Right cardiac atrium (tissue), 5 donors: ENCODE data around the gene IL32. TPM values are rescaled to one million over a fixed set of nuclear protein-coding genes. Genes with fewer than 3 reads are reported as not detected.
A peak's percentile ranks its signal among the peaks of the same experiment; 100 is the strongest.

Experiments
- ATAC-seq, 2 donors: fragments of 200-7000 bp; cut with Tn5 transposase; one replicate each; pipeline versions ENCODE4 v1.8.0 to v1.9.1; 2020; ENCODE audit warnings: moderate library complexity in 2 of 2, mild to moderate bottlenecking in 1 of 2
- DNase-seq, 3 donors: peaks; one replicate each; pipeline ENCODE4 v3.0.0-alpha.2; 2020
- H3K27ac ChIP-seq: one replicate; pipeline ENCODE4 v1.5.1; 2013; ENCODE audit warnings: mild to moderate bottlenecking, low read length, control low read depth, moderate library complexity
- H3K27me3 ChIP-seq: one replicate; pipeline ENCODE4 v1.6.1; 2013; ENCODE audit not compliant: control insufficient read depth, insufficient read depth
- H3K4me1 ChIP-seq: one replicate; pipeline ENCODE4 v1.6.1; 2013; ENCODE audit warnings: low read length; ENCODE audit not compliant: control insufficient read depth, insufficient read depth
- H3K4me3 ChIP-seq: one replicate; pipeline ENCODE4 v1.5.1; 2013; ENCODE audit warnings: low read length, control low read depth
- H3K9me3 ChIP-seq: one replicate; pipeline ENCODE4 v1.6.1; 2013; ENCODE audit warnings: low read length; ENCODE audit not compliant: control insufficient read depth
- WGBS: extraction: QIAGEN DNeasy Blood & Tissue Kit; methylation state at CpG from one replicate; pipeline ENCODE4 v1.1.7; 2013; 5-methylcytosine and 5-hydroxymethylcytosine counted together
- intact Hi-C, 4 donors: fragments of 100-400 bp; cut with DNase I; formaldehyde crosslinking; loops; one replicate each; pipeline versions ENCODE4 v1.11.0 to v1.14.0; 2022 to 2023
- long read RNA-seq, 4 donors: library from polyadenylated mRNA; unstranded; transcript quantifications; one replicate each; pipeline ENCODE4 v2.0.0, GENCODE V29; 2020 to 2021
- polyA plus RNA-seq: library from polyadenylated mRNA; stranded (reverse); fragments of 200-250 nt; gene quantifications from one replicate; pipeline ENCODE4 v1.2.3, GENCODE V29; 2013
- total RNA-seq, 4 donors: library from RNA; stranded (reverse); fragmentation: NEBNext Ultra II Directional; extraction: Animal tissue kit (Norgen Biotek cat#: 25700); gene quantifications; one replicate each; pipeline ENCODE4 v1.2.1, GENCODE V29; 2021
- donor health status: healthy with polysubstance abuse.
- donor health status: DM: no; HTN: yes; CAD: no.
- donor health status: DM: no; HTN: no; CAD: no.
- donor health status: DM: no; HTN: yes; CAD: no; lungs with severe emphysema.
- donor health status: DM: yes; HTN: yes; CAD: no.

The IL32 gene
- 10 to 100 TPM; 27.5 to 55.0 (median 37.8) TPM for total RNA-seq
- 62.8 TPM for polyA plus RNA-seq
- long read RNA-seq, donor 1, partial matches to known transcripts: 0 of 14 reads
- long read RNA-seq, donor 1, other reads (novel, unspliced or antisense): 3 of 14 reads
- long read RNA-seq, donor 2, transcript IL32-211 (7 exons, 1,272 nt): major isoform, 5 of 21 reads
- long read RNA-seq, donor 2, partial matches to known transcripts: 1 of 21 reads
- long read RNA-seq, donor 2, other reads (novel, unspliced or antisense): 3 of 21 reads
- long read RNA-seq, donor 3, transcript IL32-202 (7 exons, 1,105 nt): major isoform, 5 of 20 reads
- long read RNA-seq, donor 3, partial matches to known transcripts: 2 of 20 reads
- long read RNA-seq, donor 3, other reads (novel, unspliced or antisense): 5 of 20 reads
- long read RNA-seq, donor 4, partial matches to known transcripts: 0 of 8 reads
- long read RNA-seq, donor 4, other reads (novel, unspliced or antisense): 3 of 8 reads

DNA sequence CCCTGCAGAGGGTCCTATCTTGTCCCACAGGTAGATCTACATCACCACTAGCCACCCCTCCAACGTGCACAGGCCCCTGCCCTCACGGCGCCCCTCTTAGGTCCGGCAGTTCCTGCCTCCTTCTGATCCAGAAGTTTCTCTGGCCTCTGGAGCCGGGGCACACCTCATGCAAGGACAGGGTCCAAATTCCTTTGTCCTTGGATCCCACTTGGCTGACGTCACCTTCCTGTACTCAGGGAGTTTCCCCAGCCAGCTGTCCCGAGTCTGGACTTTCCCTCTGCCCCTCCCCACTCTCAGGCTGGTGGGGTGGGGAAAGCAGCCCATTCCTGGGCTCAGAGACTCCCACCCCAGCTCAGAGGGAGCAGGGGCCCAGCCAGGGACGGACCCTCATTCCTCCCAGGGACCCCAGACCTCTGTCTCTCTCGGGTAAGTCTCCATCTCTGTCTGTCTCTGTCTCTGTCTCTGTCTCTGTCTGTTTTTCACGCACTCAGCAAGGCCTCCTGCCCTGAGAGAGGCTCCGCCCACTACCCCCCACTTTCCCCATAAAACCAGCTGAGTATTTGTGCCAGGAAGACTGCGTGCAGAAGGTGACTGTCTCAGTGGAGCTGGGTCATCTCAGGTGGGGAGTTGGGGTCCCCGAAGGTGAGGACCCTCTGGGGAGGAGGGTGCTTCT, at the start of gene IL32:
Gene IL32 (plus strand): TSS at position 572 of the 673 bp plus-strand sequence. CDS start 172 bp downstream, outside the sequence.
- H3K9me3 ChIP-seq: no peaks in the 10 kb centered on the region
- H3K27ac ChIP-seq: peak within 1 kb of the TSS; percentile 78
- ATAC-seq (peak; percentile 81 to 85), DNase-seq (peak; percentile 77 to 85 (median 80))
- H3K4me3 ChIP-seq: peak within 1 kb of the TSS; percentile 48
- H3K27me3 ChIP-seq: no peaks in the 10 kb centered on the region
- WGBS: 30% methylated on average over 13 of the region's 13 CpGs
- intact Hi-C loops: loop anchor here in 2 of 4 donors (10.0 kb wide), 2 partner anchors 50 to 100 kb away; partner anchors contain the start of gene ZNF205 (in 1 of the 2)
- no peaks in the 10 kb centered on the region for H3K4me1 ChIP-seq

DNA sequence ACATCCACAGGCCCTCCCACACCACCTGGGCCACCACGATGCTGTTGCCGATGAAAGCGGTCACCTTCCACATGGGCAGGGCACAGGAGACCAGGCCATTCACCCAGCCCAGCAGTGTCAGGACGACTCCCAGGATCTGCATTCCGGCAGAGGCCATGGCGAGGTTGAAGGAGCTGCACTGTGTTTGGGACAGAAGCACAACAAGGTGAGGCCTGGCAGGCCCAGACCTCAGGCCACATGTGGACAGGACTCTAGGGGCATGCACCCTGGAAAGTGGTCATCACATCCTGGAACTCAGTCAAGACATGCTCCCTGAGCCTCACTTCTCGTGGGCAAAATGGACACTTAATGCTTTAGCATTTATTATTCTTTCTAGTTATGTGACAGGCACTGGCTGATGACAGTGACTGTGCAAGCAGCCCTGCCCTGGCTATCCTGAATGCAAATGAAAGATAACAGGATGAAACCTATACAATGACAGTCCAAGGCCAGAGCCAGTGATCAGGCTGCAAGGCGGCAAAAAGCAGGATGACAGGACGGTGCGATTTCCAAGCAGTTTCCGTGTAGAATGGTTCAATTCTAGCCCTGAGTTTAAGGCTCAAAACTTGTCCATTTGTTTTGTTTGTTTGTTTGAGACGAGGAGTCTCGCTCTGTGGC, 49.4 kb upstream of the IL32 start:
- no peak for DNase-seq
- H3K27me3 ChIP-seq: no peaks in the 10 kb centered on the region
- H3K9me3 ChIP-seq: no peaks in the 10 kb centered on the region
- no peaks in the 10 kb centered on the region for H3K4me1 ChIP-seq
- intact Hi-C loops: no loop called here
- no peak for ATAC-seq
- no peak overlapping the region for H3K4me3 ChIP-seq
- H3K27ac ChIP-seq: no peak overlapping the region
- WGBS: 78% methylated on average over 13 of the region's 13 CpGs

DNA sequence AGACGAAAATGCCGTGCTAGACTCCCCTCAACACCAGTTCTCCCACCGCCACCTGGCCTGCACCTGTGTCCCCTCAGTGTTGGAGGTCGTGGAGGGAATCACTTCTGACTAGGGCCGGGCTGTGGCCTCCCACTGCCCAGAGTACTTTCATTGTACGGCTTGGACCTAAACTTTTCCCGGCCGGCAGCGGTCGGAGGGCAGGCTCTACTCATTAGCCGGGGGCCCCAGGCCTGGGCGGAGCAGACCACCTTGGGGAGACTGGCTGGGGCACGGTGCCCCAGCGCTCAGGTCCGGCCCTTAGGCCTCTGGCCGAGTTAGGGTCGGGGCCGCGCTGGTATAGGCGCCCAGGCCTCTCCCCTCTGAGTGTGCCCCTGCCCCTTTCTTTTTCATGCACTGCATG, 48.1 kb upstream of the IL32 start:
- no peak overlapping the region for H3K27ac ChIP-seq

GRCh38 chr16:3017794-3018506, 47.5 kb upstream of the IL32 start, which contains the start of gene CLDN6:
Gene CLDN6 (minus strand): TSS chr16:3018183. CDS start chr16:3016021, 2,162 bp downstream.
- Histone ChIP-seq H3K9me3 (no peaks in the 10 kb centered on the region), H3K4me1 (peaks cover 6% of the 10 kb centered on the region), H3K27ac (no peak within 1 kb of the TSS), H3K4me3 (no peak within 1 kb of the TSS), H3K27me3 (no peaks in the 10 kb centered on the region)
- WGBS: 9% methylated on average over 51 of the region's 52 CpGs
- no peak for DNase-seq
- intact Hi-C loops: no loop called here
- ATAC-seq: no peak

More for the DNA sequence above, 48.1 kb upstream of the IL32 start:
- no peak overlapping the region for H3K4me3 ChIP-seq
- H3K4me1 ChIP-seq: peaks cover under 1% of the 10 kb centered on the region
- ATAC-seq (no peak), DNase-seq (no peak)
- H3K9me3 ChIP-seq: no peaks in the 10 kb centered on the region
- WGBS: 56% methylated on average over 20 of the region's 20 CpGs
- H3K27me3 ChIP-seq: no peaks in the 10 kb centered on the region
- intact Hi-C loops: no loop called here

DNA sequence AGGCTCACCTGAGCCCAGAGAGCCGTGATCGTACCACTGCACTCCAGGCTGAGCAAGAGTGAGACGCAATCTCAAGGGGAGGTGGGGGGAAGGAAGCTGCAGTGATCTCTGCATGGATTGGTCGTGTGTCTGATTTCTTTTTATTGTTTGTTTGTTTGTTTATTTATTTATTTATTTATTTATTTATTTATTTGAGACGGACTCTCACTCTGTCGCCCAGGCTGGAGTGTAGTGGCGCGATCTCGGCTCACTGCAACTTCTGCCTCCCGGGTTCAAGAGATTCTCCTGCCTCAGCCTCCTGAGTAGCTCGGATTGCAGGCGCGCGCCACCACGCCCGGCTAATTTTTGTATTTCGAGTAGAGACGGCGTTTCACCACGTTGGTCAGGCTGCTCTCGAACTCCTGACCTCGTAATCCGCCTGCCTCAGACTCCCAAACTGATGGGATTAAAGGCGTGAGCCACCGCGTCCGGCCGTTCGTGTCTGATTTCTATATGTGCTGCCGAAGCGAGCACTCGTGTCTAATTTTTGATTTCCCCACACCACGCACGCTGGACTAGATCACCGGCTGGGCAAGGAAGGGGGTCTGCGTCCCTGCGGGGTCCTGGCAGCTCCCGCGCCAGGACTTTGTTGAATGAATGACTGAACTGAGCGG, 45.7 kb upstream of the IL32 start:
- Histone ChIP-seq H3K27ac (no peak overlapping the region), H3K4me1 (peaks cover 10% of the 10 kb centered on the region), H3K4me3 (peak overlapping the region; percentile 85), H3K27me3 (no peaks in the 10 kb centered on the region), H3K9me3 (no peaks in the 10 kb centered on the region)
- DNase-seq (no peak), ATAC-seq (no peak)
- intact Hi-C loops: no loop called here
- WGBS: 33% methylated on average over 40 of the region's 40 CpGs

DNA sequence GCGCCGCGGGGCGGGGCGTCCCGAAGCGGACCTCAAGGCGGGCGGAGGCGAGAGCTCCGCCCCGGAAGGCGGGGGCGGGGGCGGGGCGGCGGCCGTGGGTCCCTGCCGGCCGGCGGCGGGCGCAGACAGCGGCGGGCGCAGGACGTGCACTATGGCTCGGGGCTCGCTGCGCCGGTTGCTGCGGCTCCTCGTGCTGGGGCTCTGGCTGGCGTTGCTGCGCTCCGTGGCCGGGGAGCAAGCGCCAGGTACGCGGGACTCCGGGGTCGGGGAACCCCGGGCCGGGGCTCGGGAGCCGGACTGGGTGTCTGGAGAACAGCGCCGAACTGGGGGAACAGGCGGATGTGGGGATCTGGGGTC, 45.2 kb upstream of the IL32 start, which contains the start of gene TNFRSF12A:
Gene TNFRSF12A (plus strand): TSS at position 122 of the 357 bp plus-strand sequence. CDS start 30 bp downstream, at position 152.
- peak; percentile 41 to 53 for ATAC-seq
- Histone ChIP-seq H3K27me3 (no peaks in the 10 kb centered on the region), H3K4me1 (peaks cover 10% of the 10 kb centered on the region), H3K27ac (peak within 1 kb of the TSS; percentile 99), H3K4me3 (peak within 1 kb of the TSS; percentile 85), H3K9me3 (no peaks in the 10 kb centered on the region)
- peak; percentile 83 to 92 (median 92) for DNase-seq
- WGBS: 2% methylated on average over 49 of the region's 49 CpGs
- intact Hi-C loops: no loop called here

DNA sequence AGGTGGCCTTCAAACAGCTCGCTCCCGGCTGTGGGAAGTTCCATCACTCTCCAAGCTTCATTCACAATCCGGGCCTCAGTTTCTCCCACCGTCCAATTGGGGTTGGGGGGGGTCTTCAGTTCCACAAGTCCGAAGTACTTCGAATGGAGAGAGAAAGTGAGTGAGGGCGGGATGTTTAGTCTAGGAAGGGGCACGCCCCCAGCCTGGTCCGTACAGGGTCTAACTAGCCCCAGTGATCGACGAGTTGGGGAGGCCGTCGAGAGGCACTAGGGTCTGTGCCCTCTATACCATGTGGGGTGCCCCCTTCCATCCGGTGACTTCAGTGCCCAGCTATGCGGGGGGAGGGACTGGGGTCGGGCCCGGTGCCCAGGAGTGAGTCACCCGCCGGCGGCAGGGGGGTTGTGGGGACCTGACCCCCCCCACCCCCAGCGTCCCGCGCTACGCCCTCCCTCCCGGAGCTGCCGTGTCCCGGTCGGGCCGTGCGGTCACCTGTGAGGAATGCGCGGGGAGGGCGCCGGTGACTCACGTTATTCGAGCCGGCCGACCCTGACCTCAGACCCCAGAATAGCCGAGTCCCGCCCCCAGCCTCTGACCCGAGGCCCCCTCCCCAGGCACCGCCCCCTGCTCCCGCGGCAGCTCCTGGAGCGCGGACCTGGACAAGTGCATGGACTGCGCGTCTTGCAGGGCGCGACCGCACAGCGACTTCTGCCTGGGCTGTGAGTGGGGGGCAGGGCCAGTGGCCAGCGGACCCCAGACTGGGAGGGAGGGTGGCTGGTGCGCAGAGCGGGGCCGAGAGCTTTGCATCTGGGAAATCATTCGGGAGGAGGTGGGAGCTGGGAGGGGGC, 44.6 kb upstream of the IL32 start:
- ATAC-seq: peak; percentile 33 to 53

DNA sequence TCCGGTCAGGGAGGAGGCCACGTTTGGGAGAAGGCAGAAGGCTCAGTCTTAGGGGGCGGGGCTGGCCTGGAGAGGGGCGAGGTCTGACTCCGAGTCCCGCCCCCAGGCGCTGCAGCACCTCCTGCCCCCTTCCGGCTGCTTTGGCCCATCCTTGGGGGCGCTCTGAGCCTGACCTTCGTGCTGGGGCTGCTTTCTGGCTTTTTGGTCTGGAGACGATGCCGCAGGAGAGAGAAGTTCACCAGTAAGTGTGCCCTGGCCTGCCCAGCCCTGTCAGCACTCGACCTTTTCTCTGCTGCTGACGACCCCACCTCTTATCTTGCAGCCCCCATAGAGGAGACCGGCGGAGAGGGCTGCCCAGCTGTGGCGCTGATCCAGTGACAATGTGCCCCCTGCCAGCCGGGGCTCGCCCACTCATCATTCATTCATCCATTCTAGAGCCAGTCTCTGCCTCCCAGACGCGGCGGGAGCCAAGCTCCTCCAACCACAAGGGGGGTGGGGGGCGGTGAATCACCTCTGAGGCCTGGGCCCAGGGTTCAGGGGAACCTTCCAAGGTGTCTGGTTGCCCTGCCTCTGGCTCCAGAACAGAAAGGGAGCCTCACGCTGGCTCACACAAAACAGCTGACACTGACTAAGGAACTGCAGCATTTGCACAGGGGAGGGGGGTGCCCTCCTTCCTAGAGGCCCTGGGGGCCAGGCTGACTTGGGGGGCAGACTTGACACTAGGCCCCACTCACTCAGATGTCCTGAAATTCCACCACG, 43.8 kb upstream of the IL32 start:
- WGBS: 12% methylated on average over 25 of the region's 25 CpGs

More for the DNA sequence above, 44.6 kb upstream of the IL32 start:
- intact Hi-C loops: no loop called here
- DNase-seq: peak; percentile 82 to 92 (median 84)
- Histone ChIP-seq H3K4me3 (peak overlapping the region; percentile 85), H3K9me3 (no peaks in the 10 kb centered on the region), H3K4me1 (peaks cover 10% of the 10 kb centered on the region), H3K27me3 (no peaks in the 10 kb centered on the region), H3K27ac (peak overlapping the region; percentile 99)
- WGBS: 1% methylated on average over 57 of the region's 57 CpGs

GRCh38 chr16:3022208-3022683, 43.2 kb upstream of the IL32 start:
- Histone ChIP-seq H3K9me3 (no peaks in the 10 kb centered on the region), H3K4me3 (peak overlapping the region; percentile 85), H3K27me3 (no peaks in the 10 kb centered on the region), H3K27ac (peak overlapping the region; percentile 99), H3K4me1 (peaks cover 10% of the 10 kb centered on the region)
- 9% methylated on average over 8 of the region's 8 CpGs for WGBS
- DNase-seq (peak; percentile 94 to 96 (median 94)), ATAC-seq (peak; percentile 51 to 60)
- intact Hi-C loops: no loop called here

More for the DNA sequence above, 43.8 kb upstream of the IL32 start:
- H3K9me3 ChIP-seq: no peaks in the 10 kb centered on the region
- H3K27me3 ChIP-seq: no peaks in the 10 kb centered on the region
- intact Hi-C loops: no loop called here
- H3K4me3 ChIP-seq: peak overlapping the region; percentile 85
- ATAC-seq (peak; percentile 54 to 56), DNase-seq (peak; percentile 87 to 93 (median 92))
- H3K27ac ChIP-seq: peak overlapping the region; percentile 92
- peaks cover 10% of the 10 kb centered on the region for H3K4me1 ChIP-seq
